HepG2 (cell line): Measurements from ENCODE around the gene GABBR2. TPM values are rescaled to one million over a fixed set of nuclear protein-coding genes. Genes with fewer than 3 reads are reported as not detected.

Experiments
- ATAC-seq: fragments of 200-7000 bp; cut with Tn5 transposase; 3 replicates; pipeline ENCODE4 v1.9.1; 2020; ENCODE audit warnings: mild to moderate bottlenecking, moderate library complexity
- BruUV-seq: library from RNA; stranded (reverse); fragments of 400-500 nt; replicated peaks from 2 replicates; lab custom pipeline; 2021; lab: Mats Ljungman, UMichigan
- CTCF ChIA-PET: fragments of 300-600 bp; formaldehyde crosslinking; extraction: SDS; loops from one replicate; lab custom pipeline; 2021; ENCODE audit warnings: low total read pairs, inconsistent platforms, low intra/inter-chr PET ratio; lab: Yijun Ruan, JAX
- POLR2A ChIA-PET: fragments of 350-600 bp; sonication (Branson Sonifier 250); formaldehyde crosslinking; loops from one replicate; lab custom pipeline; 2020; ENCODE audit warnings: antibody characterized with exemption, inconsistent platforms; lab: Yijun Ruan, JAX
- DNase-seq: peaks from one replicate; pipeline ENCODE4 v3.0.0-alpha.2; 2015; ENCODE audit warnings: low spot score
- FAIRE-seq: peaks from 3 replicates; lab custom pipeline; 2011; peaks lifted over from hg19 to GRCh38; lab: Jason Lieb, UNC
- H2AFZ ChIP-seq: one replicate; pipeline ENCODE4 v1.6.1; 2011; ENCODE audit warnings: low read length, inconsistent platforms
- H3K27ac ChIP-seq: fragments of 300-600 bp; 3 replicates; pipeline ENCODE4 v1.8.0; 2011; ENCODE audit warnings: mixed run types, mild to moderate bottlenecking, mixed read lengths, low read length, inconsistent platforms; ENCODE audit not compliant: insufficient read depth; ENCODE audit errors: extremely low read length
- H3K27me3 ChIP-seq, 2 experiments: fragments of 200-600 bp in 1 of 2; 2 replicates in 1 of 2; 3 replicates in 1 of 2; pipeline versions ENCODE4 v1.6.0 to v1.8.0; 2011; ENCODE audit warnings: low read length in 2 of 2, mild to moderate bottlenecking in 2 of 2, moderate library complexity in 2 of 2, inconsistent platforms in 1 of 2; ENCODE audit not compliant: insufficient read depth in 2 of 2, control insufficient read depth in 1 of 2
- H3K36me3 ChIP-seq, 2 experiments: fragments of 200-600 bp in 1 of 2; replicated peaks in 1 of 2; 2 replicates in 1 of 2; 3 replicates in 1 of 2; pipeline versions ENCODE4 v1.5.1 to v1.8.0; 2011; ENCODE audit warnings: low read length in 2 of 2, inconsistent platforms in 1 of 2; ENCODE audit not compliant: insufficient read depth in 2 of 2, control insufficient read depth in 1 of 2
- H3K4me1 ChIP-seq: 2 replicates; pipeline ENCODE4 v1.5.1; 2012; ENCODE audit warnings: low read length, inconsistent platforms; ENCODE audit not compliant: insufficient read depth
- H3K4me2 ChIP-seq: 2 replicates; pipeline ENCODE4 v1.6.0; 2011; ENCODE audit warnings: low read depth, low read length, inconsistent platforms
- H3K4me3 ChIP-seq, 3 experiments: fragments of 200-600 bp in 1 of 3; sonication (generic), shearing (Covaris generic) in 1 of 3; replicated peaks in 1 of 3; 2 replicates each; pipeline ENCODE4 v1.5.1; 2011 to 2016; ENCODE audit warnings: low read length in 3 of 3, inconsistent platforms in 2 of 3, low read depth in 2 of 3, mild to moderate bottlenecking in 2 of 3, control low read depth in 1 of 3, mixed read lengths in 1 of 3; ENCODE audit not compliant: insufficient read depth in 1 of 3
- H3K79me2 ChIP-seq: one replicate; pipeline ENCODE4 v1.6.1; 2011; ENCODE audit warnings: low read length, inconsistent platforms; ENCODE audit not compliant: insufficient read depth
- H3K9ac ChIP-seq: 2 replicates; pipeline ENCODE4 v1.6.0; 2011; ENCODE audit warnings: mild to moderate bottlenecking, low read depth, low read length, inconsistent platforms; ENCODE audit not compliant: insufficient read depth
- H3K9me3 ChIP-seq: 2 replicates; pipeline ENCODE4 v1.5.1; 2012; ENCODE audit warnings: mild to moderate bottlenecking, low read length
- H4K20me1 ChIP-seq: 2 replicates; pipeline ENCODE4 v1.6.0; 2011; ENCODE audit warnings: inconsistent platforms, mild to moderate bottlenecking, low read length, moderate library complexity; ENCODE audit not compliant: insufficient read depth
- CTCF ChIP-seq: sonication (generic); formaldehyde crosslinking; IDR thresholded peaks from 2 replicates; pipeline ENCODE4 v1.5.0; 2020; ENCODE audit warnings: mild to moderate bottlenecking, missing genetic modification reagents, moderate library complexity
- GTF2F1 ChIP-seq: fragments of 150-350 bp; IDR thresholded peaks from 2 replicates; pipeline ENCODE4 v1.6.1; 2014; ENCODE audit warnings: low read length
- TSC22D2 ChIP-seq: sonication (generic); formaldehyde crosslinking; IDR thresholded peaks from 2 replicates; pipeline ENCODE4 v1.5.1; 2020; ENCODE audit warnings: missing genetic modification reagents, mild to moderate bottlenecking, borderline replicate concordance
- ZNF331 ChIP-seq: sonication (generic); formaldehyde crosslinking; IDR thresholded peaks from 2 replicates; pipeline ENCODE4 v1.4.0; 2020; ENCODE audit warnings: missing genetic modification reagents
- ZNF772 ChIP-seq: sonication (generic); formaldehyde crosslinking; IDR thresholded peaks from 2 replicates; pipeline ENCODE4 v1.5.0; 2020; ENCODE audit warnings: mild to moderate bottlenecking, missing genetic modification reagents
- ZNF879 ChIP-seq: sonication (generic); formaldehyde crosslinking; IDR thresholded peaks from 2 replicates; pipeline ENCODE4 v1.8.1; 2023; ENCODE audit warnings: missing genetic modification reagents
- WGBS: methylation state at CpG from one replicate; pipeline ENCODE4 v1.1.6; 2017; ENCODE audit warnings: low lambda C conversion rate; 5-methylcytosine and 5-hydroxymethylcytosine counted together
- in situ Hi-C: cut with HindIII; loops from 2 replicates; pipeline ENCODE4 v1.10.0; 2017; ENCODE audit warnings: low pct_unique_long_range_greater_than_20kb; ENCODE audit not compliant: extremely low pct_ligation_motif_present
- intact Hi-C: fragments of 100-400 bp; cut with micrococcal nuclease; formaldehyde crosslinking; loops from one replicate; pipeline ENCODE4 v1.10.0; 2022; ENCODE audit not compliant: unreplicated experiment
- polyA plus RNA-seq, 8 experiments: library from polyadenylated mRNA; depleted of rRNA in 3 of 8; stranded (reverse) in 7 of 8; unstranded in 1 of 8; fragments of >200 nt; fragmentation: Illumina TruSeq in 4 of 8; extraction: Trizol in 4 of 8; gene quantifications; 2 replicates each; pipeline versions ENCODE4 v1.2.1 to v1.2.3, GENCODE V29; 2011 to 2016; ENCODE audit warnings: low read depth in 4 of 8, missing spikeins in 1 of 8, mixed read lengths in 1 of 8; ENCODE audit not compliant: insufficient read depth in 1 of 8
- total RNA-seq, 5 experiments: library from RNA; depleted of rRNA; stranded (reverse); fragments of >200 nt; fragmentation: Illumina TruSeq; extraction: Trizol; gene quantifications; 2 replicates each; pipeline ENCODE4 v1.2.3, GENCODE V29; 2016; ENCODE audit warnings: low read depth in 1 of 5

The GABBR2 gene
- total and polyA plus RNA-seq, 2 of the 13 experiments (the other 11 are each of a cell fraction or from before 2014, with no cell fraction given): 0.02 TPM; not detected in 1

- POLR2A ChIA-PET: no interaction called here
- WGBS: 19% methylated on average over 1 of the region's 1 CpG
Measured at GRCh38 chr9:98365781-98366180, 343.0 kb downstream of the GABBR2 start.

GRCh38 chr9:98365227-98365669 lies 343.5 kb downstream of the GABBR2 start:
- TF ChIP-seq ZNF331 (CRISPR knock-in tag) (no peak), CTCF (CRISPR knock-in tag) (peak; percentile 34; the same call in 1 of the 2 replicates)
- TF ChIP-seq, all 625 proteins: peak for 1
- WGBS: 45% methylated on average over 1 of the region's 1 CpG
- Histone ChIP-seq H3K9me3 (peaks cover 22% of the 10 kb centered on the region), H3K79me2 (no peaks in the 10 kb centered on the region), H3K36me3 (no peaks in the 10 kb centered on the region), H4K20me1 (no peaks in the 10 kb centered on the region), H3K27me3 (peaks cover 0 to 10% of the 10 kb centered on the region in 2 experiments; a peak in 1 of 5 replicates), H3K4me3 (no peak overlapping the region), H2AFZ (no peak overlapping the region), H3K9ac (no peak overlapping the region), H3K4me2 (no peak overlapping the region), H3K4me1 (no peaks in the 10 kb centered on the region), H3K27ac (no peak overlapping the region)
- FAIRE-seq (no peak), ATAC-seq (no peak), DNase-seq (peak; percentile 9)
- POLR2A ChIA-PET: no interaction called here
- intact Hi-C loops: no loop called here
- in situ Hi-C loops: no loop called here
- CTCF ChIA-PET: no interaction called here
- BruUV-seq: no TSS peak

More at GRCh38 chr9:98365781-98366180, 343.0 kb downstream of the GABBR2 start:
- no peaks in the 10 kb centered on the region for H3K79me2 ChIP-seq
- no peak overlapping the region for H3K4me3 ChIP-seq
- no peak for ATAC-seq
- in situ Hi-C loops (no loop called here), intact Hi-C loops (no loop called here)
- H2AFZ ChIP-seq: no peak overlapping the region
- no TSS peak for BruUV-seq
- no peaks in the 10 kb centered on the region for H3K4me1 ChIP-seq
- no peak for FAIRE-seq
- no peaks in the 10 kb centered on the region for H3K36me3 ChIP-seq
- no peak for DNase-seq
- H3K9ac ChIP-seq: no peak overlapping the region
- H3K4me2 ChIP-seq: no peak overlapping the region
- H3K9me3 ChIP-seq: peaks cover 22% of the 10 kb centered on the region
- TF ChIP-seq GTF2F1 (no peak), TSC22D2 (CRISPR knock-in tag) (no peak), ZNF772 (no peak), ZNF879 (CRISPR knock-in tag) (no peak)
- no peaks in the 10 kb centered on the region for H4K20me1 ChIP-seq
- peaks cover 0 to 9% of the 10 kb centered on the region in 2 experiments; a peak in 1 of 5 replicates for H3K27me3 ChIP-seq
- H3K27ac ChIP-seq: no peak overlapping the region
- CTCF ChIA-PET: no interaction called here
